Erythroblast (primary cell): ENCODE measurements around the gene BRD7.

Experiments
- DNase-seq, 2 experiments: peaks; one replicate each; lab custom pipeline; 2025; lab: John Stamatoyannopoulos, UW
- GATA1 ChIP-seq: IDR thresholded peaks from 2 replicates; pipeline ENCODE4 v1.6.1; 2011; ENCODE audit warnings: low read depth, mild to moderate bottlenecking, control low read depth, low read length, moderate library complexity
- POLR2A ChIP-seq: IDR thresholded peaks from 2 replicates; pipeline ENCODE4 v1.6.1; 2011; ENCODE audit warnings: mild to moderate bottlenecking, low read length

The BRD7 gene

GRCh38 chr16:50331570-50331969, 37.2 kb downstream of the BRD7 start:
- no peak for DNase-seq
- no peak for TF ChIP-seq GATA1
- no peak for TF ChIP-seq POLR2A

- no peak for DNase-seq
- TF ChIP-seq POLR2A (no peak), GATA1 (no peak)
These were observed 39.2 kb downstream of the BRD7 start for GRCh38 chr16:50329446-50330189.

- no peak for TF ChIP-seq GATA1
- TF ChIP-seq POLR2A = no peak
- peak; percentile 53 to 67 for DNase-seq
These were observed 41.8 kb downstream of the BRD7 start for GRCh38 chr16:50326835-50327465.

GRCh38 chr16:50326264-50326663, 42.5 kb downstream of the BRD7 start:
- no peak for DNase-seq
- TF ChIP-seq GATA1 (no peak), POLR2A (no peak)

GRCh38 chr16:50324345-50324744, 44.4 kb downstream of the BRD7 start:
- no peak for TF ChIP-seq GATA1
- no peak for TF ChIP-seq POLR2A
- DNase-seq = no peak

GRCh38 chr16:50323335-50324011, 45.3 kb downstream of the BRD7 start:
- TF ChIP-seq GATA1 = no peak
- no peak for TF ChIP-seq POLR2A
- DNase-seq = peak; percentile 64 to 70

GRCh38 chr16:50322333-50322732, 46.5 kb downstream of the BRD7 start:
- no peak for DNase-seq
- TF ChIP-seq POLR2A (no peak), GATA1 (no peak)

- no peak for DNase-seq
- TF ChIP-seq POLR2A = no peak
- no peak for TF ChIP-seq GATA1
These were observed 48.5 kb downstream of the BRD7 start for GRCh38 chr16:50320310-50320709.

- no peak for DNase-seq
- TF ChIP-seq GATA1 = no peak
- no peak for TF ChIP-seq POLR2A
These were observed 49.8 kb downstream of the BRD7 start for GRCh38 chr16:50318796-50319578.

- DNase-seq = no peak
- TF ChIP-seq GATA1 (no peak), POLR2A (no peak)
These were observed 51.7 kb downstream of the BRD7 start for GRCh38 chr16:50316848-50317630.

GRCh38 chr16:50316102-50316847, 52.5 kb downstream of the BRD7 start:
- no peak for TF ChIP-seq GATA1
- TF ChIP-seq POLR2A = no peak
- DNase-seq = no peak

- TF ChIP-seq POLR2A = no peak
- TF ChIP-seq GATA1 = no peak
- no peak for DNase-seq
These were observed 53.3 kb downstream of the BRD7 start for GRCh38 chr16:50315346-50315997.
